ENCODE measurements around the gene JARID2. TPM values are rescaled to one million over a fixed set of nuclear protein-coding genes. Genes with fewer than 3 reads are reported as not detected.

The JARID2 gene
- total RNA-seq, 4 donors from 2014 or later, result 11.6 to 22.5 (median 16.4) TPM

- DNase-seq, result peak; percentile 80 to 87
- Histone ChIP-seq H3K4me3 (peak overlapping the region in 2 of 4 donors; percentile 24 to 29), H3K4me1 (peaks cover 81 to 89% of the 10 kb centered on the region in 2 donors), H3K27ac (peak overlapping the region; percentile 75 to 87 (median 83)), H3K9me3 (no peaks in the 10 kb centered on the region), H3K27me3 (no peaks in the 10 kb centered on the region), H3K36me3 (no peaks in the 10 kb centered on the region)
- intact Hi-C loops (cut with DNase I; ENCODE audit: low total_unique reads), result loop anchor here (5.0 kb wide), 1 partner anchor 119 kb away; no protein-coding TSS in a partner anchor
- ATAC-seq, result peak; percentile 93 to 94
- TF ChIP-seq POLR2A (IDR thresholded peaks at IDR 0.05) (peak; percentile 47 to 52), CTCF (IDR thresholded peaks at IDR 0.05 in 4 of 5, conservative IDR thresholded peaks at IDR 0.05 in 1 of 5) (no peak)
- in situ Hi-C loops (cut with MboI; ENCODE audit: low sequenced_read_pairs in 4 of 4), result loop anchor here in 2 of 4 donors (25.0 kb wide), 3 partner anchors 219 to 1269 kb away; no protein-coding TSS in a partner anchor
Observed at GRCh38 chr6:15481390-15482291, 235.8 kb downstream of the JARID2 start.

- H3K36me3 ChIP-seq, result peaks cover 0 to 10% of the 10 kb centered on the region in 2 donors
- H3K27me3 ChIP-seq, result no peaks in the 10 kb centered on the region
- in situ Hi-C loops (cut with MboI; ENCODE audit: low sequenced_read_pairs in 4 of 4), result loop anchor here in 2 of 4 donors (25.0 kb wide), 3 partner anchors 221 to 1271 kb away; no protein-coding TSS in a partner anchor
- no peak for ATAC-seq
- no peak overlapping the region for H3K4me3 ChIP-seq
- peak overlapping the region; percentile 75 to 87 (median 83) for H3K27ac ChIP-seq
- intact Hi-C loops (cut with DNase I; ENCODE audit: low total_unique reads), result loop anchor here (5.0 kb wide), 1 partner anchor 121 kb away; no protein-coding TSS in a partner anchor
- no peak for DNase-seq
- peaks cover 68 to 75% of the 10 kb centered on the region in 2 donors for H3K4me1 ChIP-seq
- H3K9me3 ChIP-seq, result no peaks in the 10 kb centered on the region
- TF ChIP-seq POLR2A (IDR thresholded peaks at IDR 0.05) (no peak), CTCF (IDR thresholded peaks at IDR 0.05 in 4 of 5, conservative IDR thresholded peaks at IDR 0.05 in 1 of 5) (no peak)
Observed at GRCh38 chr6:15483060-15483459, 237.2 kb downstream of the JARID2 start.

- in situ Hi-C loops (cut with MboI; ENCODE audit: low sequenced_read_pairs in 4 of 4) (loop anchor here in 2 of 4 donors (25.0 kb wide), 3 partner anchors 222 to 1272 kb away; no protein-coding TSS in a partner anchor), intact Hi-C loops (cut with DNase I; ENCODE audit: low total_unique reads) (loop anchor here (5.0 kb wide), 1 partner anchor 122 kb away; no protein-coding TSS in a partner anchor)
- H3K4me1 ChIP-seq, result peaks cover 64 to 71% of the 10 kb centered on the region in 2 donors
- H3K27ac ChIP-seq, result peak overlapping the region; percentile 57 to 87 (median 83)
- ATAC-seq (peak; percentile 62 to 67), DNase-seq (peak; percentile 55 to 77)
- peaks cover 0 to 21% of the 10 kb centered on the region in 2 donors for H3K36me3 ChIP-seq
- no peak overlapping the region for H3K4me3 ChIP-seq
- no peaks in the 10 kb centered on the region for H3K27me3 ChIP-seq
- TF ChIP-seq CTCF (IDR thresholded peaks at IDR 0.05 in 4 of 5, conservative IDR thresholded peaks at IDR 0.05 in 1 of 5), result no peak
- TF ChIP-seq POLR2A (IDR thresholded peaks at IDR 0.05), result no peak
- no peaks in the 10 kb centered on the region for H3K9me3 ChIP-seq
Observed at GRCh38 chr6:15484140-15484539, 238.3 kb downstream of the JARID2 start.

GRCh38 chr6:15484821-15485220 is 239.0 kb downstream of the JARID2 start:
- in situ Hi-C loops (cut with MboI; ENCODE audit: low sequenced_read_pairs in 4 of 4), result loop anchor here in 2 of 4 donors (25.0 kb wide), 3 partner anchors 223 to 1273 kb away; no protein-coding TSS in a partner anchor
- peaks cover 62 to 66% of the 10 kb centered on the region in 2 donors for H3K4me1 ChIP-seq
- intact Hi-C loops (cut with DNase I; ENCODE audit: low total_unique reads), result loop anchor here (5.0 kb wide), 1 partner anchor 123 kb away; no protein-coding TSS in a partner anchor
- no peak overlapping the region for H3K4me3 ChIP-seq
- DNase-seq (no peak), ATAC-seq (no peak)
- H3K9me3 ChIP-seq, result no peaks in the 10 kb centered on the region
- H3K27me3 ChIP-seq, result no peaks in the 10 kb centered on the region
- H3K27ac ChIP-seq, result peak overlapping the region in 3 of 4 donors; percentile 83 to 87 (median 83)
- TF ChIP-seq POLR2A (IDR thresholded peaks at IDR 0.05), result no peak
- TF ChIP-seq CTCF (IDR thresholded peaks at IDR 0.05 in 4 of 5, conservative IDR thresholded peaks at IDR 0.05 in 1 of 5), result no peak
- H3K36me3 ChIP-seq, result peaks cover 0 to 23% of the 10 kb centered on the region in 2 donors

All from gastrocnemius medialis (tissue), 4 donors.